LNCAP (cell line): ENCODE results near the gene AP1S3.

Experiments used
- TF ChIP-seq, protein P1 (sequence below): fragments of 450-650 bp; IDR thresholded peaks from 2 replicates; pipeline ENCODE4 v1.5.1; 2017; ENCODE audit warnings: mild to moderate bottlenecking

AP1S3 gene

GRCh38 chr2:223813329-223813728, 24.1 kb downstream of the AP1S3 start:
- TF ChIP-seq, protein P1, sequence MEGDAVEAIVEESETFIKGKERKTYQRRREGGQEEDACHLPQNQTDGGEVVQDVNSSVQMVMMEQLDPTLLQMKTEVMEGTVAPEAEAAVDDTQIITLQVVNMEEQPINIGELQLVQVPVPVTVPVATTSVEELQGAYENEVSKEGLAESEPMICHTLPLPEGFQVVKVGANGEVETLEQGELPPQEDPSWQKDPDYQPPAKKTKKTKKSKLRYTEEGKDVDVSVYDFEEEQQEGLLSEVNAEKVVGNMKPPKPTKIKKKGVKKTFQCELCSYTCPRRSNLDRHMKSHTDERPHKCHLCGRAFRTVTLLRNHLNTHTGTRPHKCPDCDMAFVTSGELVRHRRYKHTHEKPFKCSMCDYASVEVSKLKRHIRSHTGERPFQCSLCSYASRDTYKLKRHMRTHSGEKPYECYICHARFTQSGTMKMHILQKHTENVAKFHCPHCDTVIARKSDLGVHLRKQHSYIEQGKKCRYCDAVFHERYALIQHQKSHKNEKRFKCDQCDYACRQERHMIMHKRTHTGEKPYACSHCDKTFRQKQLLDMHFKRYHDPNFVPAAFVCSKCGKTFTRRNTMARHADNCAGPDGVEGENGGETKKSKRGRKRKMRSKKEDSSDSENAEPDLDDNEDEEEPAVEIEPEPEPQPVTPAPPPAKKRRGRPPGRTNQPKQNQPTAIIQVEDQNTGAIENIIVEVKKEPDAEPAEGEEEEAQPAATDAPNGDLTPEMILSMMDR = no peak

DNA sequence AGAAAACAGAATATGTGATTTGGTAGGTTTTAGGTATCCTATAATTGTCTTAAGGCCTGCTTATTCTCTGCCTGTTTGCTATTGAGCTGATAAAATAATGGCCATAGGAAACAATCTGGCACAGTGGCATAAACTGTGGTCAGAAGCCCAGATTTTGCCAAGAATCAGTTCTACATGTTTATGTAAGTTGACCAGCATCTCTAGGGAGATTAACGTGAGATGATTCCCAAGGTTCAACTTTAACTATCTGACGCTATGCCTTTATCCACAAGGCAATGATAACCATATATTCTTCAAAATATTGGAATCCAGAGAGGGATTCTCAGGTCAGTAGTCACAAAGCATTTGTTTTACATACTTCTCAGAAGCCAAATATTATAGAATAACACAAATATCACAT, 25.6 kb downstream of the AP1S3 start:
- TF ChIP-seq, protein P1 = no peak

DNA sequence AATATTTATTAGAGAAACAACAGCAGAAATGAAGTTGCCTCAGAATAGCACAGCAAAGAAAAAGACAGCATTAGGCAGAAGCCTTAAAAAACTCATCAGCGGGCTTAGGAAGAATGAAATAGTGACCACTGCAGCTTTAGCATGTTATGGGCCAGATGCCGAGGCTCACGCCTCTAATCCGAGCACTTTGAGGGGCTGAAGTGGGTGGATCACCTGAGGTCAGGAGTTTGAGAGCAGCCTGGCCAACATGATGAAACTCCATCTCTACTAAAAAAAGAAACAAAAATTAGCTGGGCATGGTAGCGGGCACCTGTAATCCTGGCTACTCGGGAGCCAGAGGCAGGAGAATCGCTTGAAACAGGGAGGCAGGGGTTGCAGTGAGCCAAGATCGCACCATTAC, 32.4 kb downstream of the AP1S3 start:
- TF ChIP-seq, protein P1 = no peak

DNA sequence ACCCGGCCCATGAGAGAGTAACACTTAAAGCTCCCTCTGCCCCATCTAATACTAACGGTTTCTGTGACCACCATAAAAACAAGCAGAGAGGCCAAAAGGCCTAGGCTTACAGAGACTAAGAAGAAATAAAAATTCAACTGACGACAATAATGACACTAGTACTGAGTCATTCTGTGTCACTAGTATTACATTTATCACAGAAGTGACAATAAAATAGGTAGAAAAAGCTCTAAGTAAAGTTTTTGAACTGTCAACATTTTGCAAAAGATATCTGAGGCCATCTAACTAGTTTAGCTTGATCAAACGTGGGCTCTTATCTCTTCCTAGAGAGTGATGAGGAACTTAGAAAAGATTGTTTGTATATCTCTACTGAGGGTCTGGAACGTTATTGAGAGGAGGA, 35.6 kb downstream of the AP1S3 start:
- TF ChIP-seq, protein P1 = no peak

DNA sequence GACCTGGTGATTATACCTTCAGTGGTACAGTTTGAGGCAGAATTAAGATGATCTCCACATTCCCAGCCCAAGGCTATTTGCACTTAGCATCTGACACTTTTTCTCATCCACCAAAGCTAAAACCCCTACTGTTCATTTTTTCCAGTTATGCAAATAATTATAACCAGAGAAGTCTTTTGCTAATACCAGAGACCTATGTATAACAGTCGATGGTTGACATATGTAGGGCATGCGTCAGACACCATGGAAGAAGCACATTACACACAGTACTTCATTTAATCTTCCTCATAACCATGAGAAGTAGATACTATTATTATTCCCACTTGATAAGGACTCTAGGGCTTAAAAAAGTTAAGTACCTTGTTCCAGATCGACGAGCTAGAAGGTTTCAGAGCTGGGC, 36.5 kb downstream of the AP1S3 start:
- TF ChIP-seq, protein P1 = no peak

DNA sequence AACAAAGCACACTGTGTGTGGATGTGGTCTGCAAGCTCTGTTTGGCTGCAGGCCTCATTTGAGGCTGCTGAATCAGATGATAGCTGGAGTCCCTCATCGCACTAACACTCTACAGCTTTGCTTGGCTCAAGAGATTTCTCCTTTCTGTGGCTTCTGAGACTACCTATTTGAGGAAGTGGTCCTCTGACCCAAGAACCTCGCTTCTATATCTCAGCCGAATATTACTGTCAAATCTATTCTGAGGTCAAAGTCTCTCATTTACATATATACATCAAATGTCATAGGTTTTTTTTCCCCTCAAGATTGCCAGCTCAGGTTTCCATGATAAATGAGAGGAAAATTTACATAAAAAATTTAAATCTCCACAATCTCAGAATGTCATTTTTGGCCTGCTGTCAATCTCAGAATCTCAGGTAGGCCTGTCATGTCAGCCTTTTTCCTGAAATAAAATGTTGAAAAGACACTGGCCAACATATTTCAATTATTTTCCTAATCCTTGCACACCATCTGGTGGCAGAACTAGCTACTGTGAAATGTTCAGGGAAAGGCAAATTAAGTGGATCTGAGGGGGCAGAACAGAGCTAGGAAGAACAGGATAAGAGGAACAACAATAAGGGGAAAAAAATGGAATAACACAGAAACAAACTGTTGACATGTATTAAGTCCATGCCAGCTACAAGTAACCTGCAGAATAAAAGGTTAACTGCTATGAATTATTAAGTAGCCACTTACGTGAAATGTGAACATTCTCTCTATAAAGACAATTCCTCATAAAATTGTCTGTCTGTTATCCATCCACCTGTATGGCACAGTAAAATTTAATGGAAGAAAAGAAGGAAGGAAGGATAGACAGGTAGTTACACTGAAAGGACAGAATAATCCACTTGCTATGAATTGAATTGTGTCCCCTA, 39.3 kb downstream of the AP1S3 start:
- TF ChIP-seq, protein P1 = peak; percentile 56

DNA sequence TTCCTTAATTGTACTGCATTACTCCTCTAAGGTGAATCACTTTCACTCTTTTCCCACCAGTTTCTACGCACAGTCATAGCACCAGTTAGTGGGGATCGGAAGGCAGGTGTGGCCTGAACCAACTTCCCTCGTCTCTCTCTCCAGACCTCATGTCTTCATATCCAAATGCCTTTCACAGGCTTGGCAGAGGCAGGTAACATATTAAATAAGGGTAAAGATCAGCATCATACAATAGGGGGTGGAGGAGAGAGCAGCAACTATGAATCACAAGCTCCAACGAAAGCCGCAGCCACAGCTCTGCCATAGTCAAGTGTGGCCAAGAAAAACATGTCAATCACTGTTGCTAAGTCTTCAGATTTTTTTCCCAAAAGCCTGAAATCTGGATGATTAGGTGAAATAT, 40.3 kb downstream of the AP1S3 start:
- TF ChIP-seq, protein P1 = no peak
